K562 (cell line): Measurements from ENCODE around the gene TRAPPC1. TPM values are rescaled to one million over a fixed set of nuclear protein-coding genes. Genes with fewer than 3 reads are reported as not detected.

Experiments used
- ATAC-seq: fragments of 200-7000 bp; cut with Tn5 transposase; 3 replicates; pipeline ENCODE4 v1.9.1; 2020; ENCODE audit warnings: moderate library complexity
- BruUV-seq: library from RNA; stranded (reverse); fragments of 400-500 nt; replicated peaks from 2 replicates; lab custom pipeline; 2021; lab: Mats Ljungman, UMichigan
- CTCF ChIA-PET: fragments of 300-600 bp; formaldehyde crosslinking; extraction: SDS; loops from one replicate; lab custom pipeline; 2021; ENCODE audit warnings: low intra/inter-chr PET ratio; lab: Yijun Ruan, JAX
- POLR2A ChIA-PET: fragments of 300-600, 350-650 bp; sonication (Branson Sonifier 250); formaldehyde crosslinking; extraction: SDS; loops from one replicate; lab custom pipeline; 2021; ENCODE audit warnings: antibody characterized with exemption, inconsistent platforms; lab: Yijun Ruan, JAX
- DNase-seq, 4 experiments: peaks; one replicate each; pipeline versions ENCODE4 v3.0.0 to v3.0.0-alpha.2; 2011 to 2018; ENCODE audit warnings: low spot score in 3 of 4, mixed read lengths in 3 of 4; ENCODE audit errors: extremely low read depth in 1 of 4
- FAIRE-seq: peaks from 2 replicates; lab custom pipeline; 2011; peaks lifted over from hg19 to GRCh38; lab: Jason Lieb, UNC
- H2AFZ ChIP-seq: 2 replicates; pipeline ENCODE4 v1.6.0; 2011; ENCODE audit warnings: low read depth, low read length, control low read depth, inconsistent platforms
- H3K27ac ChIP-seq: fragments of 200-600 bp; 3 replicates; pipeline ENCODE4 v1.8.0; 2011; ENCODE audit warnings: low read depth, mild to moderate bottlenecking, control low read depth, inconsistent platforms, low read length, moderate library complexity, mixed read lengths; ENCODE audit errors: extremely low read depth
- H3K27me3 ChIP-seq, 2 experiments: fragments of 300-600 bp in 1 of 2; 2 replicates in 1 of 2; 3 replicates in 1 of 2; pipeline versions ENCODE4 v1.6.0 to v1.8.0; 2011; ENCODE audit warnings: inconsistent platforms in 2 of 2, low read length in 2 of 2, mild to moderate bottlenecking in 1 of 2, mixed read lengths in 1 of 2, moderate library complexity in 1 of 2; ENCODE audit not compliant: control insufficient read depth in 2 of 2, insufficient read depth in 2 of 2
- H3K36me3 ChIP-seq: fragments of 300-600 bp; 3 replicates; pipeline ENCODE4 v1.8.0; 2011; ENCODE audit warnings: mild to moderate bottlenecking, low read length, inconsistent platforms; ENCODE audit not compliant: control insufficient read depth, insufficient read depth
- H3K4me1 ChIP-seq, 2 experiments: fragments of 200-600 bp in 1 of 2; replicated peaks in 1 of 2; 2 replicates in 1 of 2; 3 replicates in 1 of 2; pipeline versions ENCODE4 v1.5.1 to v1.8.0; 2011; ENCODE audit warnings: inconsistent platforms in 2 of 2, low read length in 2 of 2, mild to moderate bottlenecking in 1 of 2, mixed read lengths in 1 of 2, moderate library complexity in 1 of 2; ENCODE audit not compliant: control insufficient read depth in 2 of 2, insufficient read depth in 2 of 2
- H3K4me2 ChIP-seq: 2 replicates; pipeline ENCODE4 v1.6.1; 2011; ENCODE audit warnings: low read length, control low read depth, inconsistent platforms, mixed read lengths; ENCODE audit not compliant: insufficient read depth
- H3K4me3 ChIP-seq: fragments of 200-600 bp; sonication (generic), shearing (Covaris generic); 2 replicates; pipeline ENCODE4 v1.5.1; 2016; ENCODE audit warnings: control low read depth, inconsistent platforms
- H3K79me2 ChIP-seq: fragments of 200-600 bp; 3 replicates; pipeline ENCODE4 v1.8.0; 2011; ENCODE audit warnings: low read length, inconsistent platforms; ENCODE audit not compliant: control insufficient read depth, insufficient read depth
- H3K9ac ChIP-seq, 2 experiments: 2 replicates each; pipeline versions ENCODE4 v1.6.0 to v1.6.1; 2011; ENCODE audit warnings: low read depth in 2 of 2, low read length in 2 of 2, control low read depth in 1 of 2, inconsistent platforms in 1 of 2, mild to moderate bottlenecking in 1 of 2, mixed read lengths in 1 of 2; ENCODE audit not compliant: insufficient read depth in 1 of 2
- H3K9me1 ChIP-seq: one replicate; pipeline ENCODE4 v1.6.0; 2011; ENCODE audit warnings: inconsistent platforms, mild to moderate bottlenecking, low read length, moderate library complexity; ENCODE audit not compliant: control insufficient read depth, insufficient read depth
- H3K9me3 ChIP-seq: replicated peaks from 2 replicates; pipeline ENCODE4 v1.5.1; 2011; ENCODE audit warnings: low read depth, low read length, inconsistent platforms; ENCODE audit not compliant: control insufficient read depth, insufficient read depth
- H4K20me1 ChIP-seq: replicated peaks from 2 replicates; pipeline ENCODE4 v1.6.1; 2011; ENCODE audit warnings: low read length, inconsistent platforms, mixed read lengths; ENCODE audit not compliant: control insufficient read depth, insufficient read depth
- BRD9 ChIP-seq: fragments of 450-650 bp; IDR thresholded peaks from 2 replicates; pipeline ENCODE4 v1.6.1; 2018; ENCODE audit warnings: low read depth; ENCODE audit not compliant: partially characterized antibody
- NCOR1 ChIP-seq: fragments of 450-650 bp; IDR thresholded peaks from 2 replicates; pipeline ENCODE4 v1.6.1; 2016; ENCODE audit warnings: mild to moderate bottlenecking, moderate library complexity
- NFIC ChIP-seq: fragments of 450-650 bp; IDR thresholded peaks from 2 replicates; pipeline ENCODE4 v1.6.1; 2017; ENCODE audit warnings: mild to moderate bottlenecking, inconsistent platforms
- TARDBP ChIP-seq: fragments of 450-650 bp; IDR thresholded peaks from 2 replicates; pipeline ENCODE4 v1.6.1; 2016
- ZKSCAN3 ChIP-seq: fragments of 250-450 bp; sonication (Bioruptor Pico); IDR thresholded peaks from 2 replicates; pipeline ENCODE4 v1.4.0; 2020
- ZNF639 ChIP-seq, 2 experiments: fragments of 200-800 bp in 1 of 2; sonication (Bioruptor generic) in 1 of 2; sonication (generic) in 1 of 2; formaldehyde crosslinking in 1 of 2; IDR thresholded peaks in 1 of 2; conservative IDR thresholded peaks in 1 of 2; 2 replicates each; pipeline versions ENCODE4 v1.5.0 to v1.6.1; 2016 to 2020; ENCODE audit warnings: missing compliant biosample characterization in 1 of 2, missing genetic modification characterization in 1 of 2, missing genetic modification reagents in 1 of 2
- WGBS: fragments of 100-300 bp; shearing (Covaris generic); methylation state at CpG from one replicate; pipeline ENCODE4 v1.1.6; 2016; ENCODE audit warnings: low coverage, mixed read lengths; ENCODE audit not compliant: insufficient coverage; ENCODE audit errors: missing lambda C conversion rate; 5-methylcytosine and 5-hydroxymethylcytosine counted together
- in situ Hi-C: fragments of 300-500 bp; cut with MboI; formaldehyde crosslinking; loops from 4 replicates; pipeline ENCODE4 v1.15.0; 2018; ENCODE audit warnings: inconsistent platforms, mixed read lengths
- intact Hi-C: fragments of 100-400 bp; cut with micrococcal nuclease; formaldehyde crosslinking; loops from 2 replicates; pipeline ENCODE4 v1.14.2; 2022
- polyA plus RNA-seq, 8 experiments: library from polyadenylated mRNA; depleted of rRNA in 4 of 8; stranded (reverse) in 5 of 8; unstranded in 3 of 8; fragments of >200 nt; fragmentation: Nextera tagmentation in 2 of 8; fragmentation: Illumina TruSeq in 1 of 8; extraction: Ambion mirVana in 2 of 8; extraction: Trizol in 1 of 8; gene quantifications; 2 replicates each; pipeline versions ENCODE4 v1.2.1 to v1.2.3, GENCODE V29; 2011 to 2014; ENCODE audit warnings: inconsistent platforms in 1 of 8, missing spikeins in 1 of 8
- total RNA-seq, 7 experiments: library from RNA; depleted of rRNA in 6 of 7; stranded (reverse); fragments of >200 nt in 6 of 7; fragmentation: Illumina TruSeq in 2 of 7; extraction: Trizol in 2 of 7; gene quantifications; 2 replicates each; pipeline versions ENCODE4 v1.2.1 to v1.2.3, GENCODE V29; 2011 to 2021; ENCODE audit warnings: low replicate concordance in 1 of 7

TRAPPC1 gene
- total and polyA plus RNA-seq, 9 of the 15 experiments (the other 6 are each of a cell fraction or from before 2014, with no cell fraction given): 11.7 to 82.8 (median 36.2) TPM

GRCh38 chr17:7897090-7897489 lies 34.7 kb downstream of the TRAPPC1 start:
- Histone ChIP-seq H2AFZ (no peak overlapping the region), H3K79me2 (no peaks in the 10 kb centered on the region), H3K4me1 (no peaks in the 10 kb centered on the region), H3K27ac (no peak overlapping the region), H3K9ac (no peak overlapping the region), H3K4me3 (no peak overlapping the region), H3K9me3 (no peaks in the 10 kb centered on the region), H4K20me1 (no peaks in the 10 kb centered on the region), H3K27me3 (no peaks in the 10 kb centered on the region), H3K4me2 (no peak overlapping the region), H3K9me1 (no peaks in the 10 kb centered on the region), H3K36me3 (peaks cover 66% of the 10 kb centered on the region)
- FAIRE-seq (no peak), DNase-seq (no peak), ATAC-seq (no peak)
- peak; percentile 81 for TF ChIP-seq NFIC
- TF ChIP-seq BRD9: no peak
- in situ Hi-C loops (no loop called here), intact Hi-C loops (loop anchor here (1.0 to 10.0 kb wide), 3 partner anchors 35 to 155 kb away; partner anchors contain the start of gene KDM6B)
- WGBS: 72% methylated on average over 7 of the region's 13 CpGs
- POLR2A ChIA-PET: interaction anchor here (0.6 to 1.1 kb wide), 2 partner anchors 19 to 133 kb away, joined by 3 read pairs; partner anchors contain the start of gene RNF227
- CTCF ChIA-PET: interaction anchor here (1.2 to 2.5 kb wide), 2 partner anchors 35 to 154 kb away, joined by 5 to 38 read pairs; no protein-coding TSS in a partner anchor
- BruUV-seq: no TSS peak

- no peak overlapping the region for H3K27ac ChIP-seq
- no peak for FAIRE-seq
- WGBS: 84% methylated on average over 2 of the region's 8 CpGs
- H3K9ac ChIP-seq: no peak overlapping the region
- H3K4me3 ChIP-seq: no peak overlapping the region
- H4K20me1 ChIP-seq: no peaks in the 10 kb centered on the region
- peaks cover 64% of the 10 kb centered on the region for H3K36me3 ChIP-seq
- POLR2A ChIA-PET: no interaction called here
- intact Hi-C loops: loop anchor here (5.0 to 10.0 kb wide), 2 partner anchors 60 to 153 kb away; partner anchors contain the start of gene KDM6B
- CTCF ChIA-PET: no interaction called here
- no TSS peak for BruUV-seq
- no peak for ATAC-seq
- H2AFZ ChIP-seq: no peak overlapping the region
- DNase-seq: no peak
- H3K4me2 ChIP-seq: no peak overlapping the region
- H3K9me1 ChIP-seq: no peaks in the 10 kb centered on the region
- H3K9me3 ChIP-seq: no peaks in the 10 kb centered on the region
- H3K79me2 ChIP-seq: no peaks in the 10 kb centered on the region
- H3K4me1 ChIP-seq: no peaks in the 10 kb centered on the region; a peak in 1 of 5 replicates
- no peaks in the 10 kb centered on the region for H3K27me3 ChIP-seq
- TF ChIP-seq TARDBP: no peak
- TF ChIP-seq ZKSCAN3 (CRISPR knock-in tag): no peak
- no peak for TF ChIP-seq NCOR1
- no peak for TF ChIP-seq ZNF639 (CRISPR knock-in tag; conservative IDR thresholded peaks at IDR 0.05 in 1 of 2, IDR thresholded peaks at IDR 0.05 in 1 of 2)
- in situ Hi-C loops: no loop called here
These were observed 36.9 kb downstream of the TRAPPC1 start for GRCh38 chr17:7894866-7895265.
